GM23338 (cell line): Measurements from ENCODE around the gene SPOUT1. TPM values are rescaled to one million over a fixed set of nuclear protein-coding genes. Genes with fewer than 3 reads are reported as not detected.
A peak's percentile ranks its signal among the peaks of the same experiment; 100 is the strongest.

Source experiments
- ATAC-seq: fragments of 200-7000 bp; cut with Tn5 transposase; 3 replicates; pipeline ENCODE4 v1.9.1; 2020
- DNase-seq: peaks from one replicate; pipeline ENCODE4 v3.0.0-alpha.2; 2015; ENCODE audit warnings: low spot score
- H2AFZ ChIP-seq: fragments of 200-600 bp; sonication (generic); 2 replicates; pipeline ENCODE4 v1.8.0; 2016; ENCODE audit warnings: antibody characterized with exemption, mild to moderate bottlenecking, moderate library complexity
- H3F3A ChIP-seq: fragments of 200-600 bp; sonication (generic); replicated peaks from 2 replicates; pipeline ENCODE4 v1.8.0; 2017; ENCODE audit warnings: antibody characterized with exemption, mixed run types, low read depth
- H3K27ac ChIP-seq: fragments of 200-600 bp; sonication (generic); 2 replicates; pipeline ENCODE4 v1.6.1; 2016; ENCODE audit warnings: low read depth
- H3K27me3 ChIP-seq: fragments of 200-600 bp; sonication (generic); 2 replicates; pipeline ENCODE4 v1.8.0; 2016; ENCODE audit warnings: mild to moderate bottlenecking, mixed run types, moderate library complexity; ENCODE audit not compliant: insufficient read depth
- H3K36me3 ChIP-seq: fragments of 200-600 bp; sonication (generic); 2 replicates; pipeline ENCODE4 v1.8.0; 2016; ENCODE audit warnings: mild to moderate bottlenecking; ENCODE audit not compliant: insufficient read depth
- H3K4me1 ChIP-seq: fragments of 200-600 bp; sonication (generic); 2 replicates; pipeline ENCODE4 v1.8.0; 2016; ENCODE audit warnings: mild to moderate bottlenecking, moderate library complexity; ENCODE audit not compliant: insufficient read depth
- H3K4me2 ChIP-seq: fragments of 200-600 bp; sonication (generic); 2 replicates; pipeline ENCODE4 v1.7.1; 2017; ENCODE audit warnings: mixed run types
- H3K4me3 ChIP-seq: fragments of 200-600 bp; sonication (generic); 2 replicates; pipeline ENCODE4 v1.6.1; 2016; ENCODE audit warnings: mixed run types
- H3K79me2 ChIP-seq: fragments of 200-600 bp; sonication (generic); replicated peaks from 2 replicates; pipeline ENCODE4 v1.8.0; 2017; ENCODE audit warnings: mild to moderate bottlenecking; ENCODE audit not compliant: insufficient read depth
- H3K9me2 ChIP-seq: fragments of 200-600 bp; sonication (generic); 2 replicates; pipeline ENCODE4 v1.8.0; 2017; ENCODE audit not compliant: insufficient read depth
- H4K20me1 ChIP-seq: fragments of 200-600 bp; sonication (generic); replicated peaks from 2 replicates; pipeline ENCODE4 v1.8.0; 2017; ENCODE audit warnings: mild to moderate bottlenecking; ENCODE audit not compliant: insufficient read depth
- H3K27ac Mint-ChIP-seq: 2 replicates; pipeline ENCODE4 v1.8.0; 2020; ENCODE audit warnings: inconsistent platforms, mild to moderate bottlenecking, moderate library complexity, mixed read lengths
- H3K27me3 Mint-ChIP-seq: 3 replicates; pipeline ENCODE4 v1.8.0; 2022; ENCODE audit warnings: low read depth, mild to moderate bottlenecking, moderate library complexity, mixed read lengths, inconsistent platforms; ENCODE audit not compliant: insufficient read depth, poor library complexity
- H3K36me3 Mint-ChIP-seq: 3 replicates; pipeline ENCODE4 v1.8.0; 2021; ENCODE audit warnings: low read depth, mild to moderate bottlenecking, inconsistent platforms, moderate library complexity, mixed read lengths
- H3K4me1 Mint-ChIP-seq: 3 replicates; pipeline ENCODE4 v1.8.0; 2020; ENCODE audit warnings: mild to moderate bottlenecking, inconsistent platforms, mixed read lengths
- H3K4me3 Mint-ChIP-seq: 3 replicates; pipeline ENCODE4 v1.8.0; 2021; ENCODE audit warnings: moderate library complexity, mild to moderate bottlenecking, inconsistent platforms, mixed read lengths
- H3K9me3 Mint-ChIP-seq: 3 replicates; pipeline ENCODE4 v1.8.0; 2020; ENCODE audit warnings: moderate library complexity, mild to moderate bottlenecking, inconsistent platforms, mixed read lengths
- POLR2AphosphoS5 ChIP-seq: IDR thresholded peaks from 2 replicates; pipeline ENCODE4 v1.6.1; 2016; ENCODE audit warnings: antibody characterized with exemption, low read depth
- STAT1 ChIP-seq: IDR thresholded peaks from one replicate; pipeline ENCODE4 v1.6.1; 2016; ENCODE audit warnings: antibody characterized with exemption; ENCODE audit not compliant: unreplicated experiment
- ZNF331 ChIP-seq: fragments of 250-450 bp; sonication (Bioruptor Pico); IDR thresholded peaks from 2 replicates; pipeline ENCODE4 v1.5.0; 2020; ENCODE audit warnings: low read depth, mild to moderate bottlenecking, moderate library complexity
- polyA plus RNA-seq: library from polyadenylated mRNA; unstranded; fragments of >200 nt; fragmentation: Nextera tagmentation; extraction: Ambion mirVana; gene quantifications from 2 replicates; pipeline ENCODE4 v1.2.1, GENCODE V29; 2016
- total RNA-seq: library from RNA; depleted of rRNA; stranded (reverse); fragments of >200 nt; shearing (Covaris generic); gene quantifications from 2 replicates; pipeline ENCODE4 v1.2.3, GENCODE V29; 2014
- TF ChIP-seq, protein P1 (sequence below): IDR thresholded peaks from one replicate; pipeline ENCODE4 v1.6.1; 2018; ENCODE audit warnings: antibody characterized with exemption; ENCODE audit not compliant: unreplicated experiment
- TF ChIP-seq, protein P2 (sequence below), 2 experiments: fragments of 200-600 bp in 1 of 2; sonication (generic) in 1 of 2; conservative IDR thresholded peaks; 2 replicates each; pipeline versions ENCODE4 v1.5.1 to v1.6.1; 2016 to 2017; ENCODE audit warnings: antibody characterized with exemption in 2 of 2, low read depth in 2 of 2, mild to moderate bottlenecking in 2 of 2, moderate library complexity in 1 of 2

The SPOUT1 gene
- total and polyA plus RNA-seq, 2 experiments from 2014 or later, result 28.5 to 50.9 TPM

DNA sequence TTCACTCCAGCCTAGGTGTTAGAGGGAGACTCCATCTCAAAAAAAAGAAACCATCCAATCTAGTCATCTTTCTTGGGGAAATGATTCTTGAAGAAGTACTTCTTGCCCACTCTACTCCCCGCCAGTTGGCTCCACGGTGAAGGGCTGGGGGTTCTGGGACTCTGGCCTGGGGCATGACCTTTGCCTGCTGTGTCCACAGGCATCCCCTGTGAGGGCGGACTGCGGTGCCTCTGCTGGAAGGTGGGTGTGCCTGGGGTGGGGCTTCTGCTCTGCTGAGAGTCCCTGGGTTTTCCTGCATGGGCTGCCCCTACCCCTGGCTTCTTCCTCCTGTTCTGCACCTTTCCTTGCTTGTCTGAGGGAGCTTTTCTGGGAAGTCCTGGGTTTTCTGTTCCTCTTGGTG, 39.1 kb downstream of the SPOUT1 start:
- H3K4me3 ChIP-seq, result no peak overlapping the region
- DNase-seq (no peak), ATAC-seq (no peak)
- no peak overlapping the region for H2AFZ ChIP-seq
- H3K4me1 ChIP-seq, result peaks cover 7% of the 10 kb centered on the region
- TF ChIP-seq, protein P1, sequence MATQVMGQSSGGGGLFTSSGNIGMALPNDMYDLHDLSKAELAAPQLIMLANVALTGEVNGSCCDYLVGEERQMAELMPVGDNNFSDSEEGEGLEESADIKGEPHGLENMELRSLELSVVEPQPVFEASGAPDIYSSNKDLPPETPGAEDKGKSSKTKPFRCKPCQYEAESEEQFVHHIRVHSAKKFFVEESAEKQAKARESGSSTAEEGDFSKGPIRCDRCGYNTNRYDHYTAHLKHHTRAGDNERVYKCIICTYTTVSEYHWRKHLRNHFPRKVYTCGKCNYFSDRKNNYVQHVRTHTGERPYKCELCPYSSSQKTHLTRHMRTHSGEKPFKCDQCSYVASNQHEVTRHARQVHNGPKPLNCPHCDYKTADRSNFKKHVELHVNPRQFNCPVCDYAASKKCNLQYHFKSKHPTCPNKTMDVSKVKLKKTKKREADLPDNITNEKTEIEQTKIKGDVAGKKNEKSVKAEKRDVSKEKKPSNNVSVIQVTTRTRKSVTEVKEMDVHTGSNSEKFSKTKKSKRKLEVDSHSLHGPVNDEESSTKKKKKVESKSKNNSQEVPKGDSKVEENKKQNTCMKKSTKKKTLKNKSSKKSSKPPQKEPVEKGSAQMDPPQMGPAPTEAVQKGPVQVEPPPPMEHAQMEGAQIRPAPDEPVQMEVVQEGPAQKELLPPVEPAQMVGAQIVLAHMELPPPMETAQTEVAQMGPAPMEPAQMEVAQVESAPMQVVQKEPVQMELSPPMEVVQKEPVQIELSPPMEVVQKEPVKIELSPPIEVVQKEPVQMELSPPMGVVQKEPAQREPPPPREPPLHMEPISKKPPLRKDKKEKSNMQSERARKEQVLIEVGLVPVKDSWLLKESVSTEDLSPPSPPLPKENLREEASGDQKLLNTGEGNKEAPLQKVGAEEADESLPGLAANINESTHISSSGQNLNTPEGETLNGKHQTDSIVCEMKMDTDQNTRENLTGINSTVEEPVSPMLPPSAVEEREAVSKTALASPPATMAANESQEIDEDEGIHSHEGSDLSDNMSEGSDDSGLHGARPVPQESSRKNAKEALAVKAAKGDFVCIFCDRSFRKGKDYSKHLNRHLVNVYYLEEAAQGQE, result no peak
- TF ChIP-seq ZNF331 (no peak), POLR2AphosphoS5 (no peak)
- TF ChIP-seq, protein P2, sequence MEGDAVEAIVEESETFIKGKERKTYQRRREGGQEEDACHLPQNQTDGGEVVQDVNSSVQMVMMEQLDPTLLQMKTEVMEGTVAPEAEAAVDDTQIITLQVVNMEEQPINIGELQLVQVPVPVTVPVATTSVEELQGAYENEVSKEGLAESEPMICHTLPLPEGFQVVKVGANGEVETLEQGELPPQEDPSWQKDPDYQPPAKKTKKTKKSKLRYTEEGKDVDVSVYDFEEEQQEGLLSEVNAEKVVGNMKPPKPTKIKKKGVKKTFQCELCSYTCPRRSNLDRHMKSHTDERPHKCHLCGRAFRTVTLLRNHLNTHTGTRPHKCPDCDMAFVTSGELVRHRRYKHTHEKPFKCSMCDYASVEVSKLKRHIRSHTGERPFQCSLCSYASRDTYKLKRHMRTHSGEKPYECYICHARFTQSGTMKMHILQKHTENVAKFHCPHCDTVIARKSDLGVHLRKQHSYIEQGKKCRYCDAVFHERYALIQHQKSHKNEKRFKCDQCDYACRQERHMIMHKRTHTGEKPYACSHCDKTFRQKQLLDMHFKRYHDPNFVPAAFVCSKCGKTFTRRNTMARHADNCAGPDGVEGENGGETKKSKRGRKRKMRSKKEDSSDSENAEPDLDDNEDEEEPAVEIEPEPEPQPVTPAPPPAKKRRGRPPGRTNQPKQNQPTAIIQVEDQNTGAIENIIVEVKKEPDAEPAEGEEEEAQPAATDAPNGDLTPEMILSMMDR (conservative IDR thresholded peaks at IDR 0.05; ENCODE audit: low read depth in 2 of 2), result no peak
- H3K79me2 ChIP-seq, result peaks cover 15% of the 10 kb centered on the region
- H3K9me2 ChIP-seq, result no peaks in the 10 kb centered on the region
- Mint-ChIP-seq H3K27ac (no peak overlapping the region), H3K4me3 (no peak overlapping the region), H3K4me1 (peaks cover 3% of the 10 kb centered on the region; the same call in 2 of the 3 replicates), H3K27me3 (peaks cover 10% of the 10 kb centered on the region), H3K36me3 (peaks cover 21% of the 10 kb centered on the region), H3K9me3 (no peaks in the 10 kb centered on the region; the same call in 2 of the 3 replicates)
- H3K36me3 ChIP-seq, result no peaks in the 10 kb centered on the region; the same call in 1 of the 2 replicates
- no peaks in the 10 kb centered on the region for H3K27me3 ChIP-seq
- no peaks in the 10 kb centered on the region for H4K20me1 ChIP-seq
- no peak overlapping the region for H3K4me2 ChIP-seq
- peaks cover 16% of the 10 kb centered on the region for H3F3A ChIP-seq
- H3K27ac ChIP-seq, result no peak overlapping the region

DNA sequence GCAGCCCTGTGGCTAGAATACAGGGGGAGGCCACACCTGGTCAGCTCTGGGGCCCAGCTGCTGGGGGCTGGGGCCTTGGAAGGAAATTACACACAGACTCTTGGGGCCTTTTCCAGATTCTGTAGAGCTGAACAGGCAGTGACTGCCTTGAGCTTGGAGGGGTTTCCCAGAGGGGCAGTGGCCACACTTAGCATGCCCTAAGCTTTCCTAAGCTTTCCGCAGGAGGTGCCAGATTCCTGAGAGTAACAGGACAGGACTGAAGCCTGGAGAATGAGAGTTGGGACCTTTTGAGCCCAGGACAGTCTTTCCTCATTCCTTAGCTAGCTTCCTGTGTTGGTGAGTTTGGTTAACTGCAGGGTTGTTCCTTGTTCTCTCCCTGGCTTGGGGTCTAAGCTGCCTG, 41.1 kb downstream of the SPOUT1 start:
- H3K4me3 ChIP-seq, result peak overlapping the region; percentile 95; the same call in 1 of the 2 replicates

More for the DNA sequence above, 41.1 kb downstream of the SPOUT1 start:
- no peak overlapping the region for H3K27ac Mint-ChIP-seq
- H3K27me3 ChIP-seq, result no peaks in the 10 kb centered on the region
- H3K27me3 Mint-ChIP-seq, result peaks cover 11% of the 10 kb centered on the region
- H3K79me2 ChIP-seq, result peaks cover 15% of the 10 kb centered on the region
- H3K36me3 ChIP-seq, result no peaks in the 10 kb centered on the region; the same call in 1 of the 2 replicates
- peaks cover 7% of the 10 kb centered on the region for H3K4me1 ChIP-seq
- H2AFZ ChIP-seq, result no peak overlapping the region
- ATAC-seq (no peak), DNase-seq (no peak)
- peaks cover 3% of the 10 kb centered on the region; the same call in 2 of the 3 replicates for H3K4me1 Mint-ChIP-seq
- no peaks in the 10 kb centered on the region; the same call in 2 of the 3 replicates for H3K9me3 Mint-ChIP-seq
- H3K36me3 Mint-ChIP-seq, result peaks cover 12% of the 10 kb centered on the region
- H3K9me2 ChIP-seq, result no peaks in the 10 kb centered on the region
- no peaks in the 10 kb centered on the region for H4K20me1 ChIP-seq
- H3K27ac ChIP-seq, result 0 out of 2 replicates have a peak overlapping the region, but pooled peaks have one; percentile 66
- no peak for TF ChIP-seq STAT1
- H3K4me2 ChIP-seq, result peak overlapping the region; percentile 99; the same call in 1 of the 2 replicates
- peak overlapping the region; percentile 93 for H3K4me3 Mint-ChIP-seq
- H3F3A ChIP-seq, result peaks cover 16% of the 10 kb centered on the region
